Measurements from ENCODE around the gene MEPE. TPM values are rescaled to one million over a fixed set of nuclear protein-coding genes. Genes with fewer than 3 reads are reported as not detected.

MEPE gene
- total and polyA plus RNA-seq, 2 donors (not counting 1 experiment from before 2014, with no cell fraction given): not detected

- ATAC-seq (ENCODE audit: low read depth): no peak
- H4K20me1 ChIP-seq (ENCODE audit: control insufficient read depth, insufficient read depth, low read length, poor library complexity, severe bottlenecking): no peaks in the 10 kb centered on the region
- intact Hi-C loops (cut with micrococcal nuclease): no loop called here
Measured at GRCh38 chr4:87811977-87812376, 20.8 kb upstream of the MEPE start.

GRCh38 chr4:87819281-87819919 lies 13.4 kb upstream of the MEPE start:
- Mint-ChIP-seq H3K27ac (no peak overlapping the region), H3K4me1 (no peaks in the 10 kb centered on the region), H3K27me3 (peaks cover 19% of the 10 kb centered on the region), H3K9me3 (ENCODE audit: insufficient read depth) (peaks cover 3% of the 10 kb centered on the region), H3K4me3 (no peak overlapping the region)
- no peak for TF ChIP-seq EZH2 (IDR thresholded peaks at IDR 0.05; ENCODE audit: borderline replicate concordance, insufficient read depth, low read depth, low read length, poor library complexity, severe bottlenecking)
- no peak for TF ChIP-seq CTCF (IDR thresholded peaks at IDR 0.05)
- WGBS (ENCODE audit: insufficient coverage): 79% methylated on average over 4 of the region's 8 CpGs
- Histone ChIP-seq H3K27ac (ENCODE audit: low read length in 2 of 2) (no peak overlapping the region), H4K20me1 (ENCODE audit: control insufficient read depth, insufficient read depth, low read length, poor library complexity, severe bottlenecking) (no peaks in the 10 kb centered on the region), H3K4me2 (replicated peaks; ENCODE audit: low read depth, low read length, poor library complexity, severe bottlenecking) (no peak overlapping the region), H3K9me3 (ENCODE audit: control extremely low read depth in 1 of 3, control insufficient read depth in 2 of 3, insufficient read depth in 1 of 3, low read length in 2 of 3) (no peaks in the 10 kb centered on the region), H3K4me3 (ENCODE audit: control extremely low read depth in 1 of 5, extremely low read depth in 1 of 5, insufficient read depth in 1 of 5, low read depth in 2 of 5, low read length in 4 of 5) (no peak overlapping the region), H3K4me1 (ENCODE audit: control insufficient read depth in 2 of 2, insufficient read depth in 2 of 2, low read length in 2 of 2) (no peaks in the 10 kb centered on the region), H3K27me3 (replicated peaks in 1 of 4; ENCODE audit: control extremely low read depth in 1 of 4, control insufficient read depth in 3 of 4, insufficient read depth in 4 of 4, low read length in 3 of 4) (peaks cover 0 to 3% (median 0%) of the 10 kb centered on the region in 4 experiments), H3K9ac (ENCODE audit: low read length) (no peak overlapping the region), H2AFZ (ENCODE audit: insufficient read depth, low read depth, low read length, poor library complexity, severe bottlenecking) (no peak overlapping the region), H3K36me3 (replicated peaks in 1 of 2; ENCODE audit: control extremely low read depth in 1 of 2, control insufficient read depth in 1 of 2, extremely low read depth in 1 of 2, insufficient read depth in 2 of 2, low read length in 1 of 2) (no peaks in the 10 kb centered on the region), H3K79me2 (ENCODE audit: control insufficient read depth, insufficient read depth, low read length) (no peaks in the 10 kb centered on the region)
- no peak for ATAC-seq (ENCODE audit: low read depth)
- no peak for DNase-seq
- intact Hi-C loops (cut with micrococcal nuclease): no loop called here
- ChIA-PET POLR2A (no interaction called here), CTCF (no interaction called here)

More at GRCh38 chr4:87811977-87812376, 20.8 kb upstream of the MEPE start:
- CTCF ChIA-PET: no interaction called here
- Mint-ChIP-seq H3K27ac (no peak overlapping the region), H3K9me3 (ENCODE audit: insufficient read depth) (peaks cover 11% of the 10 kb centered on the region), H3K4me3 (no peak overlapping the region), H3K27me3 (peaks cover 3% of the 10 kb centered on the region), H3K4me1 (no peaks in the 10 kb centered on the region)
- Histone ChIP-seq H3K27ac (ENCODE audit: low read length in 2 of 2) (no peak overlapping the region), H3K27me3 (replicated peaks in 1 of 4; ENCODE audit: control extremely low read depth in 1 of 4, control insufficient read depth in 3 of 4, insufficient read depth in 4 of 4, low read length in 3 of 4) (no peaks in the 10 kb centered on the region), H2AFZ (ENCODE audit: insufficient read depth, low read depth, low read length, poor library complexity, severe bottlenecking) (no peak overlapping the region), H3K9ac (ENCODE audit: low read length) (no peak overlapping the region), H3K4me2 (replicated peaks; ENCODE audit: low read depth, low read length, poor library complexity, severe bottlenecking) (no peak overlapping the region), H3K9me3 (ENCODE audit: control extremely low read depth in 1 of 3, control insufficient read depth in 2 of 3, insufficient read depth in 1 of 3, low read length in 2 of 3) (no peaks in the 10 kb centered on the region), H3K79me2 (ENCODE audit: control insufficient read depth, insufficient read depth, low read length) (no peaks in the 10 kb centered on the region), H3K4me3 (ENCODE audit: control extremely low read depth in 1 of 5, extremely low read depth in 1 of 5, insufficient read depth in 1 of 5, low read depth in 2 of 5, low read length in 4 of 5) (no peak overlapping the region), H3K36me3 (replicated peaks in 1 of 2; ENCODE audit: control extremely low read depth in 1 of 2, control insufficient read depth in 1 of 2, extremely low read depth in 1 of 2, insufficient read depth in 2 of 2, low read length in 1 of 2) (no peaks in the 10 kb centered on the region), H3K4me1 (ENCODE audit: control insufficient read depth in 2 of 2, insufficient read depth in 2 of 2, low read length in 2 of 2) (no peaks in the 10 kb centered on the region)
- no peak for TF ChIP-seq EZH2 (IDR thresholded peaks at IDR 0.05; ENCODE audit: borderline replicate concordance, insufficient read depth, low read depth, low read length, poor library complexity, severe bottlenecking)
- TF ChIP-seq CTCF (IDR thresholded peaks at IDR 0.05): no peak
- POLR2A ChIA-PET: no interaction called here
- WGBS (ENCODE audit: insufficient coverage): no CpG with 5 or more reads among the region's 2 CpGs
- DNase-seq: no peak
